ENCODE results near the gene FHIT. TPM values are rescaled to one million over a fixed set of nuclear protein-coding genes. Genes with fewer than 3 reads are reported as not detected.
"Not testable (repeated sequence)": the region's sequence is repeated elsewhere in the genome, so short reads cannot be mapped to it uniquely, and the experiment has no call there.

The FHIT gene
- total RNA-seq, 1 donor from 2014 or later, result 29.9 TPM

- no peaks in the 10 kb centered on the region for H3K36me3 Mint-ChIP-seq (ENCODE audit: low read depth)
- H3K9me3 Mint-ChIP-seq, result no peaks in the 10 kb centered on the region
- H3K4me1 Mint-ChIP-seq (ENCODE audit: low read depth), result peaks cover 27% of the 10 kb centered on the region
- no peak overlapping the region for H3K27ac Mint-ChIP-seq
- intact Hi-C loops (cut with micrococcal nuclease), result loop anchor here (10.0 kb wide), 3 partner anchors 542 to 1172 kb away; no protein-coding TSS in a partner anchor
- H3K4me3 Mint-ChIP-seq (ENCODE audit: low read depth), result no peak overlapping the region
- no peaks in the 10 kb centered on the region for H3K27me3 Mint-ChIP-seq (ENCODE audit: low read depth)
- no peak for DNase-seq (ENCODE audit: low spot score)
Measured at GRCh38 chr3:60557122-60557521, 694.1 kb downstream of the FHIT start.

- intact Hi-C loops (cut with micrococcal nuclease), result loop anchor here (10.0 kb wide), 3 partner anchors 541 to 1171 kb away; no protein-coding TSS in a partner anchor
- Mint-ChIP-seq H3K27ac (no peak overlapping the region), H3K36me3 (ENCODE audit: low read depth) (no peaks in the 10 kb centered on the region), H3K9me3 (peaks cover 5% of the 10 kb centered on the region), H3K4me3 (ENCODE audit: low read depth) (no peak overlapping the region), H3K27me3 (ENCODE audit: low read depth) (no peaks in the 10 kb centered on the region), H3K4me1 (ENCODE audit: low read depth) (peaks cover 34% of the 10 kb centered on the region)
- no peak for DNase-seq (ENCODE audit: low spot score)
Measured at GRCh38 chr3:60555686-60556354, 695.4 kb downstream of the FHIT start.

- Mint-ChIP-seq H3K36me3 (ENCODE audit: low read depth) (no peaks in the 10 kb centered on the region), H3K4me1 (ENCODE audit: low read depth) (peaks cover 32% of the 10 kb centered on the region), H3K27ac (no peak overlapping the region), H3K27me3 (ENCODE audit: low read depth) (peaks cover 2% of the 10 kb centered on the region), H3K4me3 (ENCODE audit: low read depth) (no peak overlapping the region), H3K9me3 (peaks cover 6% of the 10 kb centered on the region)
- intact Hi-C loops (cut with micrococcal nuclease), result loop anchor here (2.0 to 10.0 kb wide), 6 partner anchors 186 to 1168 kb away; no protein-coding TSS in a partner anchor
- no peak for DNase-seq (ENCODE audit: low spot score)
Measured at GRCh38 chr3:60553144-60553543, 698.1 kb downstream of the FHIT start.

GRCh38 chr3:60552581-60552980, 698.7 kb downstream of the FHIT start:
- Mint-ChIP-seq H3K27me3 (ENCODE audit: low read depth) (peaks cover 2% of the 10 kb centered on the region), H3K36me3 (ENCODE audit: low read depth) (no peaks in the 10 kb centered on the region), H3K9me3 (peaks cover 6% of the 10 kb centered on the region), H3K27ac (no peak overlapping the region), H3K4me3 (ENCODE audit: low read depth) (no peak overlapping the region), H3K4me1 (ENCODE audit: low read depth) (peaks cover 32% of the 10 kb centered on the region)
- intact Hi-C loops (cut with micrococcal nuclease), result loop anchor here (2.0 to 10.0 kb wide), 6 partner anchors 185 to 1168 kb away; no protein-coding TSS in a partner anchor
- DNase-seq (ENCODE audit: low spot score), result no peak

GRCh38 chr3:60551455-60552209, 699.6 kb downstream of the FHIT start:
- Mint-ChIP-seq H3K36me3 (ENCODE audit: low read depth) (no peaks in the 10 kb centered on the region), H3K9me3 (peaks cover 6% of the 10 kb centered on the region), H3K27me3 (ENCODE audit: low read depth) (peaks cover 2% of the 10 kb centered on the region), H3K4me3 (ENCODE audit: low read depth) (no peak overlapping the region), H3K4me1 (ENCODE audit: low read depth) (peaks cover 32% of the 10 kb centered on the region), H3K27ac (peak overlapping the region; percentile 20)
- intact Hi-C loops (cut with micrococcal nuclease), result loop anchor here (2.0 to 10.0 kb wide), 6 partner anchors 184 to 1167 kb away; no protein-coding TSS in a partner anchor
- DNase-seq (ENCODE audit: low spot score), result no peak

GRCh38 chr3:60549863-60550262, 701.4 kb downstream of the FHIT start:
- peaks cover 19% of the 10 kb centered on the region for H3K4me1 Mint-ChIP-seq (ENCODE audit: low read depth)
- H3K27ac Mint-ChIP-seq, result no peak overlapping the region
- H3K4me3 Mint-ChIP-seq (ENCODE audit: low read depth), result no peak overlapping the region
- peaks cover 6% of the 10 kb centered on the region for H3K9me3 Mint-ChIP-seq
- H3K27me3 Mint-ChIP-seq (ENCODE audit: low read depth), result peaks cover 6% of the 10 kb centered on the region
- H3K36me3 Mint-ChIP-seq (ENCODE audit: low read depth), result no peaks in the 10 kb centered on the region
- DNase-seq (ENCODE audit: low spot score), result no peak
- intact Hi-C loops (cut with micrococcal nuclease), result loop anchor here (5.0 to 10.0 kb wide), 5 partner anchors 183 to 1165 kb away; no protein-coding TSS in a partner anchor

GRCh38 chr3:60542995-60543394, 708.3 kb downstream of the FHIT start:
- H3K9me3 Mint-ChIP-seq, result peaks cover 2% of the 10 kb centered on the region
- no peaks in the 10 kb centered on the region for H3K4me1 Mint-ChIP-seq (ENCODE audit: low read depth)
- no peak overlapping the region for H3K4me3 Mint-ChIP-seq (ENCODE audit: low read depth)
- no peaks in the 10 kb centered on the region for H3K36me3 Mint-ChIP-seq (ENCODE audit: low read depth)
- peaks cover 5% of the 10 kb centered on the region for H3K27me3 Mint-ChIP-seq (ENCODE audit: low read depth)
- intact Hi-C loops (cut with micrococcal nuclease), result no loop called here
- H3K27ac Mint-ChIP-seq, result no peak overlapping the region
- no peak for DNase-seq (ENCODE audit: low spot score)

GRCh38 chr3:60539394-60539793, 711.9 kb downstream of the FHIT start:
- intact Hi-C loops (cut with micrococcal nuclease); H3K4me3 Mint-ChIP-seq (ENCODE audit: low read depth); H3K27me3 Mint-ChIP-seq (ENCODE audit: low read depth); H3K4me1 Mint-ChIP-seq (ENCODE audit: low read depth); DNase-seq (ENCODE audit: low spot score); H3K36me3 Mint-ChIP-seq (ENCODE audit: low read depth); H3K9me3 Mint-ChIP-seq; H3K27ac Mint-ChIP-seq: not testable (repeated sequence)

- Mint-ChIP-seq H3K9me3 (peaks cover 7% of the 10 kb centered on the region), H3K27me3 (ENCODE audit: low read depth) (no peaks in the 10 kb centered on the region), H3K4me1 (ENCODE audit: low read depth) (no peaks in the 10 kb centered on the region), H3K36me3 (ENCODE audit: low read depth) (no peaks in the 10 kb centered on the region), H3K4me3 (ENCODE audit: low read depth) (no peak overlapping the region), H3K27ac (no peak overlapping the region)
- no peak for DNase-seq (ENCODE audit: low spot score)
- intact Hi-C loops (cut with micrococcal nuclease), result no loop called here
Measured at GRCh38 chr3:60536420-60536819, 714.8 kb downstream of the FHIT start.

- intact Hi-C loops (cut with micrococcal nuclease), result no loop called here
Measured at GRCh38 chr3:60531759-60532158, 719.5 kb downstream of the FHIT start.

GRCh38 chr3:60528651-60529050, 722.6 kb downstream of the FHIT start:
- Mint-ChIP-seq H3K27me3 (ENCODE audit: low read depth) (no peaks in the 10 kb centered on the region), H3K27ac (no peak overlapping the region), H3K36me3 (ENCODE audit: low read depth) (no peaks in the 10 kb centered on the region), H3K4me1 (ENCODE audit: low read depth) (no peaks in the 10 kb centered on the region), H3K9me3 (no peaks in the 10 kb centered on the region), H3K4me3 (ENCODE audit: low read depth) (no peak overlapping the region)
- DNase-seq (ENCODE audit: low spot score), result no peak
- intact Hi-C loops (cut with micrococcal nuclease), result no loop called here

More at GRCh38 chr3:60531759-60532158, 719.5 kb downstream of the FHIT start:
- no peak overlapping the region for H3K4me3 Mint-ChIP-seq (ENCODE audit: low read depth)
- H3K27ac Mint-ChIP-seq, result no peak overlapping the region
- no peak for DNase-seq (ENCODE audit: low spot score)
- no peaks in the 10 kb centered on the region for H3K36me3 Mint-ChIP-seq (ENCODE audit: low read depth)
- H3K9me3 Mint-ChIP-seq, result no peaks in the 10 kb centered on the region
- H3K27me3 Mint-ChIP-seq (ENCODE audit: low read depth), result no peaks in the 10 kb centered on the region
- H3K4me1 Mint-ChIP-seq (ENCODE audit: low read depth), result no peaks in the 10 kb centered on the region

- Mint-ChIP-seq H3K9me3 (peaks cover 11% of the 10 kb centered on the region), H3K4me3 (ENCODE audit: low read depth) (no peak overlapping the region), H3K27me3 (ENCODE audit: low read depth) (no peaks in the 10 kb centered on the region), H3K36me3 (ENCODE audit: low read depth) (no peaks in the 10 kb centered on the region), H3K4me1 (ENCODE audit: low read depth) (no peaks in the 10 kb centered on the region), H3K27ac (no peak overlapping the region)
- intact Hi-C loops (cut with micrococcal nuclease), result no loop called here
- DNase-seq (ENCODE audit: low spot score), result no peak
Measured at GRCh38 chr3:60523536-60523935, 727.7 kb downstream of the FHIT start.

GRCh38 chr3:60517134-60517533, 734.1 kb downstream of the FHIT start:
- H3K27me3 Mint-ChIP-seq (ENCODE audit: low read depth), result no peaks in the 10 kb centered on the region
- no peaks in the 10 kb centered on the region for H3K4me1 Mint-ChIP-seq (ENCODE audit: low read depth)
- no peak overlapping the region for H3K4me3 Mint-ChIP-seq (ENCODE audit: low read depth)
- peaks cover 5% of the 10 kb centered on the region for H3K9me3 Mint-ChIP-seq
- intact Hi-C loops (cut with micrococcal nuclease), result no loop called here
- DNase-seq (ENCODE audit: low spot score), result no peak
- no peak overlapping the region for H3K27ac Mint-ChIP-seq
- no peaks in the 10 kb centered on the region for H3K36me3 Mint-ChIP-seq (ENCODE audit: low read depth)
